Right lobe of liver (tissue), 4 donors: ENCODE results near the gene PDK3.

ENCODE experiments used
- CTCF ChIP-seq, 4 donors: fragments of 200-600 bp in 3 of 4; fragments of 450-650 bp in 1 of 4; IDR thresholded peaks; one replicate each; pipeline versions ENCODE4 v1.5.1 to v1.8.0; 2016 to 2022; ENCODE audit warnings: antibody characterized with exemption in 4 of 4, mild to moderate bottlenecking in 2 of 4
- POLR2A ChIP-seq: fragments of 450-650 bp; IDR thresholded peaks from one replicate; pipeline ENCODE4 v1.6.1; 2017; ENCODE audit warnings: antibody characterized with exemption, mild to moderate bottlenecking
- donor health status: DM: no; HTN: no; CAD: no.
- donor health status: DM: no; HTN: no; CAD: no.
- donor health status: DM: no; HTN: yes; CAD: no.

DNA sequence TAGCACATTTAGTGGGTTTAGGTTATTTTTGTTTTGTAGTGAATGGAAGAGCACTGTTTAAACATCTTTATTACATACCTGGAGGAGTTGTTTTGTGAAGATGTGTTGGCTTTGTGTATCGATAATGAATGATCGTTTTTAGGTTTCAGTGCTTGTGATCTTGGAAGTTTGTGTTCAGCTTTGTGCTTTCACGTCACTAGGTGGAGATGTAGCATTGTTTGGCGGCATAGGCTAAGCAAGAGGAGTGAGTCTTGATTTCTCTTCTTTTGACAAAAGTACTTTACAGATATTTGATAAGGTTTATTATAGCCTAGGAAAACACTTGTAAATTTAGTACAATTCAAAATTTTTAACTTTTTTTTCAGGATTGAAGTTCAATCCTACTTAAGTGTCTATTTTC is 50.4 kb downstream of the PDK3 start:
- peak in 2 of 4 donors; percentile 16 to 17 for TF ChIP-seq CTCF (IDR thresholded peaks at IDR 0.05)
- no peak for TF ChIP-seq POLR2A
